Measurements from ENCODE around the gene UBE3D. TPM values are rescaled to one million over a fixed set of nuclear protein-coding genes. Genes with fewer than 3 reads are reported as not detected.
"Not testable (repeated sequence)": the region's sequence is repeated elsewhere in the genome, so short reads cannot be mapped to it uniquely, and the experiment has no call there.

UBE3D gene
- total and polyA plus RNA-seq, 2 donors (not counting 1 experiment from before 2014, with no cell fraction given) = 3.3 to 11.5 TPM

GRCh38 chr6:82861121-82861520 is 204.5 kb downstream of the UBE3D start:
- H3K27ac Mint-ChIP-seq = no peak overlapping the region
- no peaks in the 10 kb centered on the region for H3K9me3 ChIP-seq (ENCODE audit: control extremely low read depth in 1 of 3, control insufficient read depth in 2 of 3, insufficient read depth in 1 of 3, low read length in 2 of 3)
- H3K27me3 Mint-ChIP-seq = no peaks in the 10 kb centered on the region
- H3K4me3 ChIP-seq (ENCODE audit: control extremely low read depth in 1 of 5, extremely low read depth in 1 of 5, insufficient read depth in 1 of 5, low read depth in 2 of 5, low read length in 4 of 5) = no peak overlapping the region
- H3K27me3 ChIP-seq (replicated peaks in 1 of 4; ENCODE audit: control extremely low read depth in 1 of 4, control insufficient read depth in 3 of 4, insufficient read depth in 4 of 4, low read length in 3 of 4) = no peaks in the 10 kb centered on the region
- intact Hi-C loops (cut with micrococcal nuclease) = no loop called here
- DNase-seq (no peak), ATAC-seq (ENCODE audit: low read depth) (no peak)
- ChIA-PET POLR2A (no interaction called here), CTCF (no interaction called here)
- WGBS (ENCODE audit: insufficient coverage) = no CpG with 5 or more reads among the region's 1 CpG
- H3K9me3 Mint-ChIP-seq (ENCODE audit: insufficient read depth) = peaks cover 2% of the 10 kb centered on the region
- H3K4me3 Mint-ChIP-seq = no peak overlapping the region
- no peak overlapping the region for H3K27ac ChIP-seq (ENCODE audit: low read length in 2 of 2)
- no peak for TF ChIP-seq CTCF (IDR thresholded peaks at IDR 0.05)
- no peak for TF ChIP-seq EZH2 (IDR thresholded peaks at IDR 0.05; ENCODE audit: borderline replicate concordance, insufficient read depth, low read depth, low read length, poor library complexity, severe bottlenecking)
- H3K4me2 ChIP-seq (replicated peaks; ENCODE audit: low read depth, low read length, poor library complexity, severe bottlenecking) = no peak overlapping the region
- H4K20me1 ChIP-seq (ENCODE audit: control insufficient read depth, insufficient read depth, low read length, poor library complexity, severe bottlenecking) = no peaks in the 10 kb centered on the region
- H3K4me1 ChIP-seq (ENCODE audit: control insufficient read depth in 2 of 2, insufficient read depth in 2 of 2, low read length in 2 of 2) = no peaks in the 10 kb centered on the region
- no peaks in the 10 kb centered on the region for H3K4me1 Mint-ChIP-seq
- no peak overlapping the region for H3K9ac ChIP-seq (ENCODE audit: low read length)
- no peak overlapping the region for H2AFZ ChIP-seq (ENCODE audit: insufficient read depth, low read depth, low read length, poor library complexity, severe bottlenecking)
- H3K79me2 ChIP-seq (ENCODE audit: control insufficient read depth, insufficient read depth, low read length) = no peaks in the 10 kb centered on the region
- no peaks in the 10 kb centered on the region for H3K36me3 ChIP-seq (replicated peaks in 1 of 2; ENCODE audit: control extremely low read depth in 1 of 2, control insufficient read depth in 1 of 2, extremely low read depth in 1 of 2, insufficient read depth in 2 of 2, low read length in 1 of 2)

GRCh38 chr6:82856077-82856476 is 209.6 kb downstream of the UBE3D start:
- POLR2A ChIA-PET; H3K4me1 Mint-ChIP-seq; H3K27me3 ChIP-seq (replicated peaks in 1 of 4; ENCODE audit: control extremely low read depth in 1 of 4, control insufficient read depth in 3 of 4, insufficient read depth in 4 of 4, low read length in 3 of 4); H3K4me3 Mint-ChIP-seq; intact Hi-C loops (cut with micrococcal nuclease); H3K27ac ChIP-seq (ENCODE audit: low read length in 2 of 2); H3K4me2 ChIP-seq (replicated peaks; ENCODE audit: low read depth, low read length, poor library complexity, severe bottlenecking); H3K9me3 Mint-ChIP-seq (ENCODE audit: insufficient read depth); ATAC-seq (ENCODE audit: low read depth); H3K4me3 ChIP-seq (ENCODE audit: control extremely low read depth in 1 of 5, extremely low read depth in 1 of 5, insufficient read depth in 1 of 5, low read depth in 2 of 5, low read length in 4 of 5); DNase-seq; H3K27me3 Mint-ChIP-seq; H3K9ac ChIP-seq (ENCODE audit: low read length); H4K20me1 ChIP-seq (ENCODE audit: control insufficient read depth, insufficient read depth, low read length, poor library complexity, severe bottlenecking); H2AFZ ChIP-seq (ENCODE audit: insufficient read depth, low read depth, low read length, poor library complexity, severe bottlenecking); CTCF ChIA-PET; H3K4me1 ChIP-seq (ENCODE audit: control insufficient read depth in 2 of 2, insufficient read depth in 2 of 2, low read length in 2 of 2); H3K36me3 ChIP-seq (replicated peaks in 1 of 2; ENCODE audit: control extremely low read depth in 1 of 2, control insufficient read depth in 1 of 2, extremely low read depth in 1 of 2, insufficient read depth in 2 of 2, low read length in 1 of 2); H3K9me3 ChIP-seq (ENCODE audit: control extremely low read depth in 1 of 3, control insufficient read depth in 2 of 3, insufficient read depth in 1 of 3, low read length in 2 of 3); H3K27ac Mint-ChIP-seq; H3K79me2 ChIP-seq (ENCODE audit: control insufficient read depth, insufficient read depth, low read length): not testable (repeated sequence)
- no CpG with 5 or more reads among the region's 5 CpGs for WGBS (ENCODE audit: insufficient coverage)

GRCh38 chr6:82852904-82853303 is 212.7 kb downstream of the UBE3D start:
- H3K4me1 Mint-ChIP-seq; H3K9me3 ChIP-seq (ENCODE audit: control extremely low read depth in 1 of 3, control insufficient read depth in 2 of 3, insufficient read depth in 1 of 3, low read length in 2 of 3); DNase-seq; H4K20me1 ChIP-seq (ENCODE audit: control insufficient read depth, insufficient read depth, low read length, poor library complexity, severe bottlenecking); H3K27ac ChIP-seq (ENCODE audit: low read length in 2 of 2); CTCF ChIA-PET; H3K79me2 ChIP-seq (ENCODE audit: control insufficient read depth, insufficient read depth, low read length); ATAC-seq (ENCODE audit: low read depth); H3K27me3 Mint-ChIP-seq; H3K9me3 Mint-ChIP-seq (ENCODE audit: insufficient read depth); H3K27me3 ChIP-seq (replicated peaks in 1 of 4; ENCODE audit: control extremely low read depth in 1 of 4, control insufficient read depth in 3 of 4, insufficient read depth in 4 of 4, low read length in 3 of 4); H3K4me2 ChIP-seq (replicated peaks; ENCODE audit: low read depth, low read length, poor library complexity, severe bottlenecking); H3K4me3 ChIP-seq (ENCODE audit: control extremely low read depth in 1 of 5, extremely low read depth in 1 of 5, insufficient read depth in 1 of 5, low read depth in 2 of 5, low read length in 4 of 5); POLR2A ChIA-PET; H3K9ac ChIP-seq (ENCODE audit: low read length); intact Hi-C loops (cut with micrococcal nuclease); H3K4me1 ChIP-seq (ENCODE audit: control insufficient read depth in 2 of 2, insufficient read depth in 2 of 2, low read length in 2 of 2); H3K4me3 Mint-ChIP-seq; H3K27ac Mint-ChIP-seq; H3K36me3 ChIP-seq (replicated peaks in 1 of 2; ENCODE audit: control extremely low read depth in 1 of 2, control insufficient read depth in 1 of 2, extremely low read depth in 1 of 2, insufficient read depth in 2 of 2, low read length in 1 of 2); H2AFZ ChIP-seq (ENCODE audit: insufficient read depth, low read depth, low read length, poor library complexity, severe bottlenecking): not testable (repeated sequence)
- 100% methylated on average over 2 of the region's 3 CpGs for WGBS (ENCODE audit: insufficient coverage)

Data from B cell (primary cell).